GM11168 (cell line): Measurements from ENCODE around the gene OR6M1.

Experiments used
- in situ Hi-C: fragments of 300-500 bp; cut with MboI; formaldehyde crosslinking; loops from one replicate; pipeline ENCODE4 v1.12.0; 2022; ENCODE audit warnings: low sequenced_read_pairs; ENCODE audit not compliant: unreplicated experiment

OR6M1 gene

DNA sequence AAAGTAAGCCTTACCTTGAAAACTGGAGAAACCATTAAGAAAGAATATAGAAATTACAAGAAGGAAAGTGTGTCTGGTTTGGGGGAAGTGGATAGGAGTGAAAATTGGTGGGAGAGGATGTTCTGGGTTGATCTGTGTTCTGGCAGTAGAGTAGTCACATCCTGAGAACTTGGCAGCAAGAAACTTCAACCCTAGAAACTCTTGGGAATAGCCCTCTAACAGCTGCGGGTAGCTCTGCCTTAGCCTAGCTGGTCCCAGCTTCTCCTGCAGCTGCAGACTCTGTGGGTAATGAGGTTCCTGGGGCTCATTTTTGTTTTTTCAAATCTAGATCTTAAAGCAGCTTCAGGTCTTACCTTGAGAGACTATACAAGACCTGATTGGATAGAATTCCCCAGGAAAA is 27.6 kb downstream of the OR6M1 start:
- in situ Hi-C loops, result no loop called here

DNA sequence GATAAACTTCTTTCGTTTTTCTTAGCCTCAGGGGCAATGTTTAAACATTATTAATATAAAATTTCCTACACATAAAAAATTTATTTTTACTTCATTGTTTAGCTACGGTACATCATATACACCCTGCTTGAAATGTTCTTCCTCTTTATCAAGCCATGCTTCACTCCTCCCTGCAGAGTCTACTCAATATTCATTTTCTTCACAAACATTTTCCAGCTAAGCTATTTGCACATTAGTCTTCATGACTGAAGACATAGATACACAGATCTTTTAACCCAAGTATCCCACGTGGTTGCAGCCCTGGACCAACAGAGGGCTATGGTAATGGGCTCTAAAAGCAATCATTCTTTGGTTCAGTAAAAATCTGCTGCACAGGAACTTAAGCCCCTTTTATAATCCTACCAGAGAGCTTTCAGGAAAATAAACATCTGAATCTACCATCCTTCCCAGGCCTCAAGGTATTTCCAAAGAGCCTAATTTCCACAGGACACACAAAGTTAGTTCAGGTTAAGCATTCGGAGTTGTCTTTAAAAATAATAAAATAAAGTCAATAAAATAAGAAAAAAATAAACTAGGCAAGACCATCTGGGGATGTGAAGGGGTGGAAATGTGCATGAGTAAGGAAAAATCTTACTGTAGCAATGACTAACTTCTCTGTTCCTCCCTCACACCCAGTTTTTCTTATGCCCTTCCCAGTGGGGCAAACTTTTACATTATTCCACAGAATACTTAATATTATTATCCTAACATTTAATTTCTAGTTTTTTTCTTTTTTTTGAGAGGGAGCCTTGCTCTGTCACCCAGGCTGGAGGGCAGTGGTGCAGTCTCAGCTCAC is 30.2 kb downstream of the OR6M1 start:
- in situ Hi-C loops, result no loop called here

DNA sequence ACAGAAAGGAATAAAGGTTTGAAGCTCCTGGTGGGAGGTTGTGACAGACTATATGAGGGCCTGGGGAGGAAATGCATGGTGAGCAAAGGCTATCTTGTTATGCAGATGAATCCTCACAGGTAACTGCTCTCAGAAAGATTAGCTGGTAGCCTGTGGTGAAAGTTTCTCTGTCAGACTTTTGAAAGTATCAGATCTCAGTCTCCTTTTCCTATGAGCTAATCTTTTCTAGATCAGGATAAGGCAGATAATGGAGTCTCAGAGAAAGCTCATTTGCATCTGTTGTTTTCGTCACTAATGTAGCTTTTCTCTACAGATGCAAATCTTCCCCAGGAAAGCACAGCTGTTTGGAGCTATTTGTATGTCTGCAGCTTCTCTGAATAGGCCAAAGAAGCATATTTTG is 30.9 kb downstream of the OR6M1 start:
- in situ Hi-C loops, result no loop called here

DNA sequence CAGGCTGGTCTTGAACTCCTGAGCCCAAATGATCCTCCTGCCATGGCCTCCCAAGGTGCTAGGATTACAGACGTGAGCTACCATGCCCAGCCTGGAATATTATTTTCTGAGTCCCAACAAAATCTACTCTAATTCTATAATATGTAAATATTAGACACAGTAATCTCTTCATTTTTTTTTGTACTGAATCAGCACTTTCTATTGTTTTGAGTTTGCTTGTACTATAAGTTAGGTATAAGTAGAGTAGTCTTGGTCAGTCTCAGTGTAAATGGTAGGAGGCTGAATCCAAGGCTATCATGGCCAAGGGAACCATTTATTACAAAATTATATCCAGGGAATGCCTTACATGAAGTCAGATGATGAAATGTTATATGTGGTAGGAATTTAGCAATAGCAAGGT is 32.2 kb downstream of the OR6M1 start:
- in situ Hi-C loops, result no loop called here

DNA sequence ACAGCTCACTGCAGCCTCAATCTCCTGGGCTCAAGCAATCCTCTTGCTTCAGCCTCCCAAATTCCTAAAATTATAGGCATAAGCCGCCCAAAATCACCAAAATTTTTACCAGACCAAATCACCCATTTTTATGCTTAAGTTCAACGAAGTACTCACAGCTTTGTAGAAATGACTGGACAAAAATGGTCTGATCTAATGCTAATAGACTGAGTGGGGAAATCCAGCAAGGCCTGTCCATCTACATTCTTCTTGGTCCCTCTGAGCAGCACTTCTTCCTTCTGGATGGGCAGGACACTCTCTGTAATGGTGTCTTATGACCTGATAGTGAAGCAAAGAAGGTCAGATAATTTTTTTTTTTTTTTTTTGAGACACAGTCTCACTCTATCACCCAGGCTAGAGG is 33.1 kb downstream of the OR6M1 start:
- in situ Hi-C loops, result no loop called here

DNA sequence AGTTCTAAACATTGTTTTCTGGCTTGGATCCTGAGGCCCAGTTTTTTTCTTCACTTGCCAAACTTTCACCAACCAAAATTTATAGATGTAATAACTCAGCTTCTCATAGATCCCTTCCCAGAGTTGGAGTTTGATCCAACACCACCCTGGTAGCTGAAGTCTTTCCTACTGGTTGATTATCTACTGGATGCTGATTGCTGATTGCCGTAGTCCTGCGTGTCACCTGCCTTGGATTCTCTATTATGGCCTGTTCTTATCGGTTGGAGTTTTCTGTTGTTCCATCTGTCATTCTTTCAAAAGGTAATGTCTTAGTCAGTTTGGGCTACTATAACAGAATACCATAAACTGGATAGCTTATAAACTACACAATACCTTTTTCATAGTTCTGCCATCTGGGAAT is 34.5 kb downstream of the OR6M1 start:
- in situ Hi-C loops, result no loop called here

DNA sequence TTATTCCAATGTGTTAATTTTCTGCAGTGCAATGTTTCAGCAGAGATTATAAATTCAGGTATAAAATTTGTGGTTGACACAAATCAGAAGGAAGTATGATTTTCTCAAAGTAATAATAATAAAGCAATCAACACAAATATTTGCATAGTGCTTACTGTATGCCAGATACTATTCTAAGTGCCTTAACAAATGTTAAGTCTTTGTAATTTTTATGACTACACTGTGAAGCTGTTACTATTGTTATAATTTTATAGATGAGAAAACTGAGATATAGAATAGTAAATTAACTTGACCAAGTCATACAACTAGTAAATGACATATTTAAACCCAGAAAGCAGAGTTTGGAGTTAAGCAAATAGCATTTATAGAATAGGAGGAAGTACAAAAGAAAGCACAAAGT is 35.4 kb downstream of the OR6M1 start:
- in situ Hi-C loops, result no loop called here

DNA sequence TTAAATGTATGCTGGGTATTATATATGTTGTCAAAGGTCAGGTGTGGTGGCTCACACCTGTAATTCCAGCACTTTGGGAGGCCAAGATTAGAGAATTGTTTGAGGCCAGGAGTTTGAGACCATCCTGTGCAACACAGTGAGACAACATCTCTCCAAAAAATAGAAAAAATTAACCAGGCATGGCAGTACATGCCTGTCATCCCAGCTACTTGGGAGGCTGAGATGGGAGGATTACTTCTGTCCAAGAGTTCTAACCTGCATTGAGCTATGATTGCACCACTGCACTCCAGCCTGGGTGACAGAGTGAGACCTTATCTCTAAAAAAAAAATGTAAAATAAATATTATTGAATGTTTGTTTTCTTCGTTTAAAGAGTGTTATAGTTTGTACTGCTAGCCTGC is 40.5 kb downstream of the OR6M1 start:
- in situ Hi-C loops, result no loop called here

DNA sequence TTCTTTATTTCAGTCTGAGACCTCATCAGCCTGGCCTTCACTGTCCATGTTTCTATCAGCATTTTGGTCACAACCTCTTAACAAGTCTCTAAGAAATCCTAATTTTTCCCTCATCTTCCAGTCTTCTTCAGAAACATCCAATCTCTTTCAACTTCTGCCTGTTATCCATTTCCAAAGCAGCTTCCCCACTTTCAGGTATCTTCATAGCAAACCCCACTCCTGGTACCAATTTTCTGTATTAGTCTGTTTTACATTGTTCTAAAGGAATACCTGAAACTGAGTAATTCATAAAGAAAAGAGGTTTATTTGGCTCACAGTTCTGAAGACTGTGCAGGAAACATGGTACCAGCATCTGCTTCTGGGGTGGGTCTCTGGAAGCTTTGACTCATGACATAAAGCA is 43.7 kb downstream of the OR6M1 start:
- in situ Hi-C loops, result no loop called here

DNA sequence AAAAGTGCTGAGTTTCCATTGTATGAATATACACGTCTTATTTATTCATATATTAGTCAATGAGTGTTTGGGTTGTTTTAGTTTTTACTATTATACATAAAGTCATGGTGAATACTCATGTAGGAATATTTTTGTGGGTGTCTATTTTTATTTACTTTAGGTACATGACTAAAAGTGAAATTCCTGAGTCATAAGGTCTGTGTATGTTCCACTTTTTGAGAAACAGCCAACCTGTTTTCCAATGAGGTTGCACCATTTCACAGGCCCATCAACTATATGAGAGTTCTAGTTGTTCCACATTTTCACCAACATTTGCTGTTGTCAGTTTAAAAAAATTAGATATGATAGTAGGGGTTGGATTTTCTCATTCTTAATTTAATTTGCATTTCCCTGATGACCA is 45.3 kb downstream of the OR6M1 start:
- in situ Hi-C loops, result no loop called here

DNA sequence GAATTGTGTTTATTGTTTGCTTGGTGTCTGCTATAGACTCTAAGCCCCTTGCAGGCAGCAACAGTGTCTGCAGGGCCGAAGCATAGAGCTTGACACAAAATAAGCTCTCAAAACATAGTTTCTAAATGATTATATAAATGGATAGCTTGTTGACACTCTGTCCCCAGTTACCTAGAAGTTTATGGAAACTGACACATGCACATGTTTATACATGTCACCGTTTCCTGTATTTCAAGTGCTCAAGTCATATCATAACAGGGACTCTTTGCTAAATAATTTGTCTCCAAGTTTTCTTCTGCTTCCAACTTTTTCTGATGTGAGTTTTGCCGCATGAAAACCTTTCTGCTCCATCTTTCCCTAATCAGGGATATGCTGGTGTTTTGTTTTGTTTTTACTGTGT is 48.2 kb downstream of the OR6M1 start:
- in situ Hi-C loops, result no loop called here

DNA sequence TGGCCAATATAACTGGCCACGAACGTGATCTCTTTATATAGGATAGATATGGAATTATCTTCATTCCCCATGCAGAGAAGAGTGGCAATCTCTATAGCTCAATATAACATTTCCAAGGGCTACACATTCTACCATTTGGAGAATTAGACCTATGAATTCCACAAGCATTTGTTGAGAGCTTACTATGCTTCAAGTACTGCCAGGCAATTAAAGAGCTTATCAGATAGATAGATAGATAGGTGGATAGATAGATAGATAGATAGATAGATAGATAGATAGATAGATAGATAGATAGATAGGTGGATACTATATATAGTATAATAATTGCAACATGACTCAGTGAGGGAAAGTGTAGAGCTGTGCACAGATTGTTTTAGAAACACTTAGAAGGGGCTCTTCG is 50.3 kb downstream of the OR6M1 start:
- in situ Hi-C loops, result no loop called here
